BLaER1 treated with 17β-estradiol and CSF1 and Interleukin-3, amounts not matched to agents 10 nM and 100 nM (cell line): ENCODE data around the gene NOC2L.

ENCODE experiments used
- H3K27ac ChIP-seq, 11 experiments: shearing (Covaris generic); formaldehyde crosslinking; 2 replicates each; pipeline ENCODE4 v1.8.1; 2022
- H3K27me3 ChIP-seq, 11 experiments: shearing (Covaris generic); formaldehyde crosslinking; 2 replicates each; pipeline ENCODE4 v1.8.1; 2022
- H3K36me3 ChIP-seq, 11 experiments: shearing (Covaris generic); formaldehyde crosslinking; 2 replicates each; pipeline ENCODE4 v1.8.1; 2022
- H3K4me1 ChIP-seq, 10 experiments: shearing (Covaris generic); formaldehyde crosslinking; 2 replicates each; pipeline ENCODE4 v1.8.1; 2022
- H3K4me2 ChIP-seq, 11 experiments: shearing (Covaris generic); formaldehyde crosslinking; 2 replicates each; pipeline ENCODE4 v1.8.1; 2022
- H3K4me3 ChIP-seq, 10 experiments: shearing (Covaris generic); formaldehyde crosslinking; 2 replicates each; pipeline ENCODE4 v1.8.1; 2022
- H3K9ac ChIP-seq, 11 experiments: shearing (Covaris generic); formaldehyde crosslinking; 2 replicates each; pipeline ENCODE4 v1.8.1; 2022
- H3K9me3 ChIP-seq, 11 experiments: shearing (Covaris generic); formaldehyde crosslinking; replicated peaks in 1 of 11; 2 replicates each; pipeline ENCODE4 v1.8.1; 2022
- H4K20me1 ChIP-seq, 11 experiments: shearing (Covaris generic); formaldehyde crosslinking; 2 replicates each; pipeline ENCODE4 v1.8.1; 2022
- Cebpa-rat ChIP-seq, 11 experiments: shearing (Covaris generic); IDR thresholded peaks; 2 replicates each; pipeline ENCODE4 v1.8.1; 2022

NOC2L gene

GRCh38 chr1:985126-985525, 26.1 kb upstream of the NOC2L start:
- Histone ChIP-seq H3K4me1 (peaks cover 0 to 14% (median 11%) of the 10 kb centered on the region in 10 experiments; a peak in 12 of 20 replicates), H3K4me3 (no peak overlapping the region), H3K9me3 (peaks cover 0 to 11% (median 0%) of the 10 kb centered on the region in 11 experiments; a peak in 1 of 22 replicates), H3K9ac (no peak overlapping the region), H3K4me2 (no peak overlapping the region), H4K20me1 (peaks cover 0 to 21% (median 0%) of the 10 kb centered on the region in 11 experiments; a peak in 3 of 22 replicates), H3K36me3 (no peaks in the 10 kb centered on the region), H3K27ac (no peak overlapping the region), H3K27me3 (peaks cover 17 to 76% (median 34%) of the 10 kb centered on the region in 11 experiments)
- TF ChIP-seq Cebpa-rat (IDR thresholded peaks at IDR 0.05): no peak

GRCh38 chr1:984476-984814, 25.4 kb upstream of the NOC2L start:
- Histone ChIP-seq H3K36me3 (no peaks in the 10 kb centered on the region), H3K9me3 (peaks cover 0 to 11% (median 0%) of the 10 kb centered on the region in 11 experiments; a peak in 1 of 22 replicates), H3K27me3 (peaks cover 17 to 75% (median 34%) of the 10 kb centered on the region in 11 experiments), H3K4me1 (peaks cover 0 to 14% (median 11%) of the 10 kb centered on the region in 10 experiments; a peak in 12 of 20 replicates), H4K20me1 (peaks cover 0 to 22% (median 0%) of the 10 kb centered on the region in 11 experiments; a peak in 4 of 22 replicates), H3K4me3 (no peak overlapping the region; a peak in 2 of 20 replicates), H3K4me2 (peak overlapping the region in 7 of 11 experiments; percentile 32 to 66 (median 45); a peak in 10 of 22 replicates), H3K9ac (no peak overlapping the region), H3K27ac (no peak overlapping the region)
- no peak for TF ChIP-seq Cebpa-rat (IDR thresholded peaks at IDR 0.05)

- peaks cover 0 to 14% (median 11%) of the 10 kb centered on the region in 10 experiments; a peak in 12 of 20 replicates for H3K4me1 ChIP-seq
- H3K4me2 ChIP-seq: peak overlapping the region in 7 of 11 experiments; percentile 32 to 66 (median 45); a peak in 10 of 22 replicates
- H3K27ac ChIP-seq: no peak overlapping the region
- TF ChIP-seq Cebpa-rat (IDR thresholded peaks at IDR 0.05): no peak
- peaks cover 0 to 22% (median 0%) of the 10 kb centered on the region in 11 experiments; a peak in 4 of 22 replicates for H4K20me1 ChIP-seq
- no peak overlapping the region for H3K9ac ChIP-seq
- H3K9me3 ChIP-seq: peaks cover 0 to 9% (median 0%) of the 10 kb centered on the region in 11 experiments; a peak in 1 of 22 replicates
- no peaks in the 10 kb centered on the region for H3K36me3 ChIP-seq
- no peak overlapping the region; a peak in 2 of 20 replicates for H3K4me3 ChIP-seq
- peaks cover 17 to 70% (median 34%) of the 10 kb centered on the region in 11 experiments for H3K27me3 ChIP-seq
Observed at GRCh38 chr1:983798-984475, 24.9 kb upstream of the NOC2L start.

- H3K4me2 ChIP-seq: peak overlapping the region in 1 of 11 experiments; percentile 25; a peak in 1 of 22 replicates
- H3K27ac ChIP-seq: no peak overlapping the region
- H3K4me3 ChIP-seq: no peak overlapping the region
- 0 out of 22 replicates have a peak, but pooled peaks cover 0 to 4% (median 0%) of the 10 kb centered on the region in 11 experiments for H3K9me3 ChIP-seq
- H3K4me1 ChIP-seq: peaks cover 0 to 14% (median 11%) of the 10 kb centered on the region in 10 experiments; a peak in 12 of 20 replicates
- no peak overlapping the region for H3K9ac ChIP-seq
- peaks cover 0 to 22% (median 0%) of the 10 kb centered on the region in 11 experiments; a peak in 4 of 22 replicates for H4K20me1 ChIP-seq
- no peaks in the 10 kb centered on the region for H3K36me3 ChIP-seq
- peaks cover 17 to 61% (median 30%) of the 10 kb centered on the region in 11 experiments for H3K27me3 ChIP-seq
- no peak for TF ChIP-seq Cebpa-rat (IDR thresholded peaks at IDR 0.05)
Observed at GRCh38 chr1:982765-983436, 23.8 kb upstream of the NOC2L start.

GRCh38 chr1:981955-982558, 23.0 kb upstream of the NOC2L start, which contains the start of gene PERM1:
TSS of gene PERM1 (minus strand) at chr1:982093. CDS start at chr1:981029, 1,064 bp downstream.
- peaks cover 17 to 61% (median 30%) of the 10 kb centered on the region in 11 experiments for H3K27me3 ChIP-seq
- TF ChIP-seq Cebpa-rat (IDR thresholded peaks at IDR 0.05): no peak
- H4K20me1 ChIP-seq: peaks cover 0 to 22% (median 0%) of the 10 kb centered on the region in 11 experiments; a peak in 4 of 22 replicates
- no peak within 1 kb of the TSS for H3K4me3 ChIP-seq
- 0 out of 22 replicates have a peak, but pooled peaks cover 0 to 4% (median 0%) of the 10 kb centered on the region in 11 experiments for H3K9me3 ChIP-seq
- H3K4me1 ChIP-seq: peaks cover 0 to 14% (median 11%) of the 10 kb centered on the region in 10 experiments; a peak in 12 of 20 replicates
- H3K36me3 ChIP-seq: no peaks in the 10 kb centered on the region
- H3K9ac ChIP-seq: peak within 1 kb of the TSS in 3 of 11 experiments; percentile 10 to 35 (median 15); a peak in 3 of 22 replicates
- peak within 1 kb of the TSS in 8 of 11 experiments; percentile 24 to 60 (median 51); a peak in 15 of 22 replicates for H3K4me2 ChIP-seq
- H3K27ac ChIP-seq: no peak within 1 kb of the TSS

- no peak for TF ChIP-seq Cebpa-rat (IDR thresholded peaks at IDR 0.05)
- H3K27ac ChIP-seq: no peak overlapping the region
- H3K4me3 ChIP-seq: no peak overlapping the region
- H4K20me1 ChIP-seq: peaks cover 0 to 22% (median 0%) of the 10 kb centered on the region in 11 experiments; a peak in 4 of 22 replicates
- H3K4me2 ChIP-seq: peak overlapping the region in 8 of 11 experiments; percentile 24 to 60 (median 51); a peak in 15 of 22 replicates
- no peaks in the 10 kb centered on the region for H3K36me3 ChIP-seq
- peak overlapping the region in 1 of 11 experiments; percentile 35; a peak in 1 of 22 replicates for H3K9ac ChIP-seq
- 0 out of 22 replicates have a peak, but pooled peaks cover 0 to 4% (median 0%) of the 10 kb centered on the region in 11 experiments for H3K9me3 ChIP-seq
- H3K4me1 ChIP-seq: peaks cover 0 to 14% (median 11%) of the 10 kb centered on the region in 10 experiments; a peak in 12 of 20 replicates
- H3K27me3 ChIP-seq: peaks cover 17 to 60% (median 29%) of the 10 kb centered on the region in 11 experiments
Observed at GRCh38 chr1:981491-981954, 22.5 kb upstream of the NOC2L start.

GRCh38 chr1:980602-981395, 21.7 kb upstream of the NOC2L start:
- H3K27me3 ChIP-seq: peaks cover 14 to 56% (median 29%) of the 10 kb centered on the region in 11 experiments
- no peak overlapping the region for H3K27ac ChIP-seq
- peaks cover 0 to 25% (median 0%) of the 10 kb centered on the region in 11 experiments; a peak in 7 of 22 replicates for H4K20me1 ChIP-seq
- no peaks in the 10 kb centered on the region for H3K36me3 ChIP-seq
- no peak for TF ChIP-seq Cebpa-rat (IDR thresholded peaks at IDR 0.05)
- 0 out of 22 replicates have a peak, but pooled peaks cover 0 to 4% (median 0%) of the 10 kb centered on the region in 11 experiments for H3K9me3 ChIP-seq
- H3K4me1 ChIP-seq: peaks cover 4 to 20% (median 17%) of the 10 kb centered on the region in 10 experiments; a peak in 18 of 20 replicates
- no peak overlapping the region for H3K9ac ChIP-seq
- no peak overlapping the region for H3K4me2 ChIP-seq
- no peak overlapping the region for H3K4me3 ChIP-seq
